Caco-2 (cell line): Measurements from ENCODE around the gene COMMD8. TPM values are rescaled to one million over a fixed set of nuclear protein-coding genes. Genes with fewer than 3 reads are reported as not detected.

ENCODE experiments used
- BruUV-seq: library from RNA; stranded (reverse); fragments of 400-500 nt; replicated peaks from 2 replicates; lab custom pipeline; 2021; lab: Mats Ljungman, UMichigan
- CTCF ChIA-PET: fragments of 300-600 bp; sonication (Branson Sonifier 250); formaldehyde crosslinking; loops from one replicate; lab custom pipeline; 2022; ENCODE audit warnings: antibody characterized with exemption; lab: Charles Lee
- POLR2A ChIA-PET: fragments of 300-600 bp; sonication (Branson Sonifier 250); formaldehyde crosslinking; loops from one replicate; lab custom pipeline; 2022; ENCODE audit warnings: antibody characterized with exemption; lab: Charles Lee
- DNase-seq, 2 experiments: peaks; one replicate each; pipeline versions ENCODE4 v3.0.0 to v3.0.0-alpha.2; 2020 to 2022
- H3K27me3 ChIP-seq: replicated peaks from 2 replicates; pipeline ENCODE4 v1.6.0; 2011; ENCODE audit warnings: low read length; ENCODE audit not compliant: control insufficient read depth, insufficient read depth
- H3K36me3 ChIP-seq: 2 replicates; pipeline ENCODE4 v1.5.1; 2011; ENCODE audit warnings: low read length; ENCODE audit not compliant: control insufficient read depth, insufficient read depth
- H3K4me1 ChIP-seq: fragments of 250-450 bp; sonication (Bioruptor Pico); 2 replicates; pipeline ENCODE4 v1.5.1; 2020; ENCODE audit warnings: mild to moderate bottlenecking
- H3K4me3 ChIP-seq: 2 replicates; pipeline ENCODE4 v1.5.1; 2011; ENCODE audit warnings: low read depth, mild to moderate bottlenecking, control low read depth, low read length
- H3K9me3 ChIP-seq: fragments of 250-450 bp; sonication (Bioruptor Pico); 2 replicates; pipeline ENCODE4 v1.5.1; 2020; ENCODE audit warnings: mild to moderate bottlenecking, moderate library complexity
- H3K27ac Mint-ChIP-seq: one replicate; pipeline ENCODE4 v1.8.0; 2022; ENCODE audit warnings: mixed read lengths; ENCODE audit not compliant: unreplicated experiment
- H3K27me3 Mint-ChIP-seq: one replicate; pipeline ENCODE4 v1.8.0; 2022; ENCODE audit warnings: mixed read lengths; ENCODE audit not compliant: insufficient read depth, unreplicated experiment
- H3K36me3 Mint-ChIP-seq: one replicate; pipeline ENCODE4 v1.8.0; 2022; ENCODE audit warnings: mild to moderate bottlenecking, mixed read lengths; ENCODE audit not compliant: insufficient read depth, unreplicated experiment
- H3K4me1 Mint-ChIP-seq: one replicate; pipeline ENCODE4 v1.8.0; 2022; ENCODE audit warnings: low read depth, mixed read lengths; ENCODE audit not compliant: unreplicated experiment
- H3K4me3 Mint-ChIP-seq: one replicate; pipeline ENCODE4 v1.8.0; 2022; ENCODE audit warnings: mild to moderate bottlenecking, moderate library complexity, mixed read lengths; ENCODE audit not compliant: unreplicated experiment
- H3K9me3 Mint-ChIP-seq: one replicate; pipeline ENCODE4 v1.8.0; 2022; ENCODE audit warnings: mixed read lengths; ENCODE audit not compliant: unreplicated experiment
- CTCF ChIP-seq, 2 experiments: fragments of 200-600 bp in 1 of 2; IDR thresholded peaks; 1 replicate in 1 of 2; 2 replicates in 1 of 2; pipeline versions ENCODE4 v1.5.1 to v1.8.0; 2011 to 2022; ENCODE audit warnings: antibody characterized with exemption in 1 of 2, control low read depth in 1 of 2, inconsistent platforms in 1 of 2, low read depth in 1 of 2, low read length in 1 of 2, mild to moderate bottlenecking in 1 of 2, moderate library complexity in 1 of 2; ENCODE audit not compliant: insufficient read depth in 1 of 2, severe bottlenecking in 1 of 2, unreplicated experiment in 1 of 2
- intact Hi-C: fragments of 100-400 bp; cut with micrococcal nuclease; formaldehyde crosslinking; loops from one replicate; pipeline ENCODE4 v1.10.0; 2022; ENCODE audit not compliant: unreplicated experiment
- total RNA-seq: library from RNA; stranded (reverse); gene quantifications from 2 replicates; pipeline ENCODE4 v1.2.3, GENCODE V29; 2022

COMMD8 gene
- total RNA-seq, 1 experiment from 2014 or later: 38.8 TPM

GRCh38 chr4:47478804-47479203 is 15.3 kb upstream of the COMMD8 start:
- intact Hi-C loops: no loop called here
- Histone ChIP-seq H3K9me3 (no peaks in the 10 kb centered on the region), H3K27me3 (no peaks in the 10 kb centered on the region), H3K4me3 (no peak overlapping the region), H3K4me1 (peaks cover 18% of the 10 kb centered on the region), H3K36me3 (no peaks in the 10 kb centered on the region)
- Mint-ChIP-seq H3K27ac (no peak overlapping the region), H3K36me3 (no peaks in the 10 kb centered on the region), H3K9me3 (no peaks in the 10 kb centered on the region), H3K4me3 (no peak overlapping the region), H3K27me3 (no peaks in the 10 kb centered on the region), H3K4me1 (peaks cover 8% of the 10 kb centered on the region)
- POLR2A ChIA-PET: no interaction called here
- CTCF ChIA-PET: no interaction called here
- no peak for TF ChIP-seq CTCF (IDR thresholded peaks at IDR 0.05; ENCODE audit: insufficient read depth in 1 of 2, low read depth in 1 of 2, low read length in 1 of 2, severe bottlenecking in 1 of 2, unreplicated experiment in 1 of 2)
- no TSS peak for BruUV-seq
- no peak for DNase-seq

GRCh38 chr4:47475411-47475810 is 11.9 kb upstream of the COMMD8 start:
- ChIA-PET POLR2A (no interaction called here), CTCF (interaction anchor here (0.7 kb wide), 1 partner anchor 9 kb away, joined by 3 read pairs; the partner anchor contains the start of gene ATP10D)
- H3K4me1 Mint-ChIP-seq: peaks cover 27% of the 10 kb centered on the region
- Histone ChIP-seq H3K4me3 (no peak overlapping the region), H3K27me3 (no peaks in the 10 kb centered on the region), H3K9me3 (no peaks in the 10 kb centered on the region; the same call in 1 of the 2 replicates), H3K4me1 (peaks cover 44% of the 10 kb centered on the region), H3K36me3 (no peaks in the 10 kb centered on the region)
- no peak for DNase-seq
- H3K9me3 Mint-ChIP-seq: no peaks in the 10 kb centered on the region
- no TSS peak for BruUV-seq
- no peaks in the 10 kb centered on the region for H3K27me3 Mint-ChIP-seq
- peaks cover 6% of the 10 kb centered on the region for H3K36me3 Mint-ChIP-seq
- intact Hi-C loops: no loop called here
- H3K27ac Mint-ChIP-seq: no peak overlapping the region
- no peak overlapping the region for H3K4me3 Mint-ChIP-seq
- no peak for TF ChIP-seq CTCF (IDR thresholded peaks at IDR 0.05; ENCODE audit: insufficient read depth in 1 of 2, low read depth in 1 of 2, low read length in 1 of 2, severe bottlenecking in 1 of 2, unreplicated experiment in 1 of 2)

GRCh38 chr4:47474799-47475198 is 11.3 kb upstream of the COMMD8 start:
- no TSS peak for BruUV-seq
- Mint-ChIP-seq H3K36me3 (peaks cover 6% of the 10 kb centered on the region), H3K4me3 (no peak overlapping the region), H3K4me1 (peaks cover 27% of the 10 kb centered on the region), H3K27me3 (no peaks in the 10 kb centered on the region), H3K27ac (no peak overlapping the region), H3K9me3 (no peaks in the 10 kb centered on the region)
- no peaks in the 10 kb centered on the region for H3K27me3 ChIP-seq
- H3K36me3 ChIP-seq: no peaks in the 10 kb centered on the region
- no peak for TF ChIP-seq CTCF (IDR thresholded peaks at IDR 0.05; ENCODE audit: insufficient read depth in 1 of 2, low read depth in 1 of 2, low read length in 1 of 2, severe bottlenecking in 1 of 2, unreplicated experiment in 1 of 2)
- H3K4me3 ChIP-seq: no peak overlapping the region
- POLR2A ChIA-PET: no interaction called here
- no peak for DNase-seq
- CTCF ChIA-PET: no interaction called here
- H3K9me3 ChIP-seq: no peaks in the 10 kb centered on the region; the same call in 1 of the 2 replicates
- intact Hi-C loops: no loop called here
- H3K4me1 ChIP-seq: peaks cover 50% of the 10 kb centered on the region
